Coronary artery (tissue), 2 donors: ENCODE data around the gene BMPER.

Source experiments
- DNase-seq: peaks from one replicate; pipeline ENCODE4 v3.0.0-alpha.2; 2017; ENCODE audit warnings: low spot score
- H3K27ac ChIP-seq, 2 donors: fragments of 200-600 bp; sonication (generic); one replicate each; pipeline ENCODE4 v1.5.1; 2016 to 2019
- H3K4me3 ChIP-seq: fragments of 200-600 bp; sonication (generic); 2 replicates; pipeline ENCODE4 v1.5.1; 2016; ENCODE audit warnings: mild to moderate bottlenecking, moderate library complexity
- TF ChIP-seq, protein P1 (sequence below): fragments of 200-600 bp; sonication (generic); IDR thresholded peaks from one replicate; pipeline ENCODE4 v1.5.1; 2019; ENCODE audit warnings: antibody characterized with exemption

The BMPER gene

GRCh38 chr7:33921216-33921938 is 16.0 kb downstream of the BMPER start:
- H3K27ac ChIP-seq: peak overlapping the region in 1 of 2 donors; percentile 46
- no peak overlapping the region for H3K4me3 ChIP-seq
- DNase-seq: no peak
- TF ChIP-seq, protein P1, sequence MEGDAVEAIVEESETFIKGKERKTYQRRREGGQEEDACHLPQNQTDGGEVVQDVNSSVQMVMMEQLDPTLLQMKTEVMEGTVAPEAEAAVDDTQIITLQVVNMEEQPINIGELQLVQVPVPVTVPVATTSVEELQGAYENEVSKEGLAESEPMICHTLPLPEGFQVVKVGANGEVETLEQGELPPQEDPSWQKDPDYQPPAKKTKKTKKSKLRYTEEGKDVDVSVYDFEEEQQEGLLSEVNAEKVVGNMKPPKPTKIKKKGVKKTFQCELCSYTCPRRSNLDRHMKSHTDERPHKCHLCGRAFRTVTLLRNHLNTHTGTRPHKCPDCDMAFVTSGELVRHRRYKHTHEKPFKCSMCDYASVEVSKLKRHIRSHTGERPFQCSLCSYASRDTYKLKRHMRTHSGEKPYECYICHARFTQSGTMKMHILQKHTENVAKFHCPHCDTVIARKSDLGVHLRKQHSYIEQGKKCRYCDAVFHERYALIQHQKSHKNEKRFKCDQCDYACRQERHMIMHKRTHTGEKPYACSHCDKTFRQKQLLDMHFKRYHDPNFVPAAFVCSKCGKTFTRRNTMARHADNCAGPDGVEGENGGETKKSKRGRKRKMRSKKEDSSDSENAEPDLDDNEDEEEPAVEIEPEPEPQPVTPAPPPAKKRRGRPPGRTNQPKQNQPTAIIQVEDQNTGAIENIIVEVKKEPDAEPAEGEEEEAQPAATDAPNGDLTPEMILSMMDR: no peak

GRCh38 chr7:33922820-33923219 is 17.5 kb downstream of the BMPER start:
- TF ChIP-seq, protein P1: no peak
- H3K27ac ChIP-seq: peak overlapping the region in 1 of 2 donors; percentile 40
- H3K4me3 ChIP-seq: no peak overlapping the region
- no peak for DNase-seq

- Histone ChIP-seq H3K4me3 (no peak overlapping the region), H3K27ac (peak overlapping the region in 1 of 2 donors; percentile 40)
- TF ChIP-seq, protein P1: no peak
- no peak for DNase-seq
Observed at GRCh38 chr7:33923440-33924229, 18.3 kb downstream of the BMPER start.

DNA sequence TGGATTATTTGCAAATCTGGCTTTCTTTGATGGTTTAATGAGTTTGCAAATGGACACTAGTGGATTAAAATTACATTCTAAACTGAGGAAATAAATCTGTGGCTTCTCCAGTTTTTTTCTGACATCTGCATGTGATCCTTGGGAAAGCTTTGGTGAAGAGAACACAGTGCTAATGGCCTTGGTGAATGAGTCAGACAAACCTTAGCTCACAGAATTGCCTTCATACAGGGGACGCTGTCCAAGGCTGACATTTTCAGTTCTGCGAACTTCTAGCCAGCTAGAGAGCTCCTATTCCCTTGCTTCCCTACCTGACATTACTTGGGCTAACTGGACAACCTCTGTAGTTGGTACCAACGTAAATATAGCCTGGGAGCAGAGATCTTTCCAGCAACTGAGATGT is 21.2 kb downstream of the BMPER start:
- no peak overlapping the region for H3K27ac ChIP-seq
- no peak for DNase-seq
- TF ChIP-seq, protein P1: no peak
- H3K4me3 ChIP-seq: no peak overlapping the region

DNA sequence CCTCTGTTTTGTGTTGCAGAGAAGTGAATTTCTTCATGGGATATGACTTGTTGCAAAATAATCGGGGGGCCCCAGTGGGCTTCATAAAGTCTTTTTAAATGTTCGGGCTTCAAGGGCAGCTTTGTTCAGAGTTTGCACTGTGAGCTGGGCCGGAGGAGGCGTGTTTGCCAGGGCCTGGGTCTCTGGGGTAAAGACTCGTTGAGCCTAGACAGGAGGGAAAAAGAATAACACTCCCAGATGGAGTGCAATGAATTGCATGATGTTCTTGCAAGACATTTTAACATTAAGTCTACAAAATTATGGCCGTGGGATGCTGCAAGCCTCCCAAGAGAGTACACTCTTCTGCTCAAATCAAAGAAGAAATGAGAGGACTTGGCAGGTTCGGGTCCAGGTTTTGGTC is 23.6 kb downstream of the BMPER start:
- no peak overlapping the region for H3K27ac ChIP-seq
- DNase-seq: no peak

GRCh38 chr7:33932221-33932620 is 26.9 kb downstream of the BMPER start:
- Histone ChIP-seq H3K27ac (no peak overlapping the region), H3K4me3 (peak overlapping the region; percentile 64)
- no peak for DNase-seq
- TF ChIP-seq, protein P1: no peak

More for the DNA sequence above, 23.6 kb downstream of the BMPER start:
- TF ChIP-seq, protein P1: no peak
- no peak overlapping the region for H3K4me3 ChIP-seq
